ENCODE data around the gene CABLES1. TPM values are rescaled to one million over a fixed set of nuclear protein-coding genes. Genes with fewer than 3 reads are reported as not detected.
A peak's percentile ranks its signal among the peaks of the same experiment; 100 is the strongest.

CABLES1 gene
- total RNA-seq, 4 donors from 2014 or later: 4.0 to 24.0 (median 10.2) TPM

DNA sequence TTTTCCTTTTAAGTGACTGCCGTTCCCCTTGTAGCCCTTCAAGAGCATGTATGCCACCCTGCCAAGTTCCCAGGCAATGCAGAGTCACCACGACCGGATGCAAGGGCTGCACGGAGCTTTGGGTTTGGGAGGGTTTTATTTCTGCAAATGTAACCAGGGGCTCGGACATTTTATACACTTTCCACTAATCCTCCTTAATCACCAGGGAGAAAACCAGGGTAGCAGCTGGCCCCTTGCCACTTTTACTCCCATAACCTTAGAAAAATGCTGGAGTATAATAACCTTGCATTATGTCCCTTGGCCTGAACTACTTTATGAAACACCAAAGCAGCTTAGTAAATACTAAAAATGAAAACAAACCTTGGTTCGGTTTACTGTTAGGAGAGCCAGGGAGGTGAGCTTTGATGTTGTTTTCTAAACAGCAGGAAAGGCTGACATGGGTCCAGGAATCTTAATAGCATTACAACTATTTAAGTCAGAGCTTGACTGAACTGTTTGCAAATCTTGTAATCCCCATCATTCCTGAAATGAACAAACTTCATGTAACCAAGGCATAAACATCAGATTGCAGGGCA is 165.0 kb downstream of the CABLES1 start:
- Histone ChIP-seq H3K4me1 (peaks cover 0 to 10% (median 0%) of the 10 kb centered on the region in 3 donors), H3K27me3 (no peaks in the 10 kb centered on the region), H3K9me3 (no peaks in the 10 kb centered on the region), H3K36me3 (peaks cover 0 to 13% of the 10 kb centered on the region in 2 donors), H3K4me3 (no peak overlapping the region), H3K27ac (no peak overlapping the region)
- TF ChIP-seq EP300 (IDR thresholded peaks at IDR 0.05) (no peak), POLR2AphosphoS5 (IDR thresholded peaks at IDR 0.05) (peak; percentile 73), POLR2A (IDR thresholded peaks at IDR 0.05) (no peak)
- TF ChIP-seq, protein P1, sequence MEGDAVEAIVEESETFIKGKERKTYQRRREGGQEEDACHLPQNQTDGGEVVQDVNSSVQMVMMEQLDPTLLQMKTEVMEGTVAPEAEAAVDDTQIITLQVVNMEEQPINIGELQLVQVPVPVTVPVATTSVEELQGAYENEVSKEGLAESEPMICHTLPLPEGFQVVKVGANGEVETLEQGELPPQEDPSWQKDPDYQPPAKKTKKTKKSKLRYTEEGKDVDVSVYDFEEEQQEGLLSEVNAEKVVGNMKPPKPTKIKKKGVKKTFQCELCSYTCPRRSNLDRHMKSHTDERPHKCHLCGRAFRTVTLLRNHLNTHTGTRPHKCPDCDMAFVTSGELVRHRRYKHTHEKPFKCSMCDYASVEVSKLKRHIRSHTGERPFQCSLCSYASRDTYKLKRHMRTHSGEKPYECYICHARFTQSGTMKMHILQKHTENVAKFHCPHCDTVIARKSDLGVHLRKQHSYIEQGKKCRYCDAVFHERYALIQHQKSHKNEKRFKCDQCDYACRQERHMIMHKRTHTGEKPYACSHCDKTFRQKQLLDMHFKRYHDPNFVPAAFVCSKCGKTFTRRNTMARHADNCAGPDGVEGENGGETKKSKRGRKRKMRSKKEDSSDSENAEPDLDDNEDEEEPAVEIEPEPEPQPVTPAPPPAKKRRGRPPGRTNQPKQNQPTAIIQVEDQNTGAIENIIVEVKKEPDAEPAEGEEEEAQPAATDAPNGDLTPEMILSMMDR (IDR thresholded peaks at IDR 0.05): no peak
- 66 to 79% methylated on average over 2 to 5 of the region's 6 CpGs for WGBS, 2 donors (ENCODE audit: low coverage in 1 of 2)
- no peak for ATAC-seq

DNA sequence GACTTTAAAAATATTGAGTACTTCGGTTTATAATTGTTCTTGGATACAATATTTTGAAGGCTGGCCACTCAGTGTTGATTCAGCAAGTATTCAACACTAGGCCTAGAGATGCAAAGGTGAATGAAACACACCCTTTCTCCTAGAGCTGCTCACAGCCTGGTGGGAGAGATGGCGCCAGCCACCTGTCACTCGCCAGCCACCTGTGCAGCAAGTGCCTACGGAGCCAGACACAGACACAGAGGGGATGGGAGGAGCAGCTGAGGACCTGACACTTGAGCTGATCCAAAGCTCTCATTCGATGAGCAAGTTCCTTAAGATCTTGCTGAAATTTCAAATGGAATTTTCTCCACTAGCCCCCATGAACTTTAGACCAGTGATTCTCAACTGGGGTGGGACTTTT is 166.7 kb downstream of the CABLES1 start:
- TF ChIP-seq, protein P1 (IDR thresholded peaks at IDR 0.05): no peak
- TF ChIP-seq EP300 (IDR thresholded peaks at IDR 0.05): no peak
- no peak for TF ChIP-seq POLR2A (IDR thresholded peaks at IDR 0.05)
- no peak for TF ChIP-seq POLR2AphosphoS5 (IDR thresholded peaks at IDR 0.05)
- Histone ChIP-seq H3K9me3 (no peaks in the 10 kb centered on the region), H3K27ac (no peak overlapping the region), H3K4me3 (no peak overlapping the region), H3K36me3 (peaks cover 0 to 11% of the 10 kb centered on the region in 2 donors), H3K4me1 (peaks cover 0 to 10% (median 0%) of the 10 kb centered on the region in 3 donors), H3K27me3 (no peaks in the 10 kb centered on the region)
- ATAC-seq: no peak
- 96 to 100% methylated on average over 2 to 4 of the region's 5 CpGs for WGBS, 2 donors (ENCODE audit: low coverage in 1 of 2)

DNA sequence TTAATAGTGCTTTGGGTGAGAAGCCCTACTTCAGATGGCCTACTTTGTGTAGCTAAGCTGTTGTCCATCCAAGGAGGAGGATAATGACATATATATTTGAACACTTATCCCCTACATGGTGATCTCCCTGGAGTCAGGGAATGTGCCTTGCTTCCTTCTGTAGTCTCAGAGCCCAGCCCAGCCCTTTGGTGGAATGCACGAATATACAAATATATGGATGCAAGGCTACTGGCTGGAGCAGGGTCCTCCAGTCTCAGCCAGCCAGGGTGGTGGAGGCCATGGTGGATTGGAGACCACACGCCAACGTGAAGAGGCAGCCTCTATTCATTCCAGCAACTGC is 167.2 kb downstream of the CABLES1 start:
- H3K4me3 ChIP-seq: no peak overlapping the region
- peaks cover 0 to 6% of the 10 kb centered on the region in 2 donors for H3K36me3 ChIP-seq
- WGBS, 2 donors (ENCODE audit: low coverage in 1 of 2): no CpG with 5 or more reads among the region's 3 CpGs
- TF ChIP-seq, protein P1 (IDR thresholded peaks at IDR 0.05): no peak
- no peak for TF ChIP-seq POLR2A (IDR thresholded peaks at IDR 0.05)
- no peak for TF ChIP-seq EP300 (IDR thresholded peaks at IDR 0.05)
- TF ChIP-seq POLR2AphosphoS5 (IDR thresholded peaks at IDR 0.05): no peak
- no peaks in the 10 kb centered on the region for H3K27me3 ChIP-seq
- peaks cover 0 to 10% (median 0%) of the 10 kb centered on the region in 3 donors for H3K4me1 ChIP-seq
- no peak for ATAC-seq
- H3K9me3 ChIP-seq: no peaks in the 10 kb centered on the region
- no peak overlapping the region for H3K27ac ChIP-seq

DNA sequence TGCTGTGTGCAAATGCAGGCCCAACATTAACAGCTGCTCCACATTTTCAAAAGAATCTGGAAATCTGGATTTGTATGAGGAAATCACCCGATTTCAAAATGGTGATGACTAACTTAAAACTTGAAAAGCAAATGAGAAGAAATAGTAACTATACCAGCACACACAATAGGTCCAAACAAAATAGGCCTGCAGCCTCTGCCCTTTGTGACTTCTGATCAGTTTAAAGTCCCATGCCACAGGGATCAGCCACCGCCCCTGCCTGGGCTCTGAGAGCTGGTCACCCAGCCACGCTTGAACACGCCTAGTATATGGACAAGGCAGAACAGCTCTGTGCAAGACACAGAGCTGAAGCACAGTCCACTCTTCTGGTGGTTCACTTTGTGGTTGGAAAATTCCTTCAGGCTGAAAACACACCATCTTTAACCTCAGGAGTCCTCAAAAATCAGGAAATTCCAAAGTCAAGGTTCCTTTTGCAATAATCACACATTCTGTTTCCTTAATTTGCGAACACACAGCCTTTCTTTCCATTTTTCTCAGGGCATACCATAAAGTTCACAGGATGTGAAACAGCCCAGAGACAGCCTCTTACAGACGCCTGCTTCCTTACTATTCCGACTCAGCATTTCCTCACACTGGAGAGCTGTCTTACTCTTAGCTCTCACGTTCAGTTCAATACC is 167.7 kb downstream of the CABLES1 start:
- H3K4me3 ChIP-seq: no peak overlapping the region
- H3K9me3 ChIP-seq: no peaks in the 10 kb centered on the region
- ATAC-seq: peak; percentile 11
- no peak for TF ChIP-seq EP300 (IDR thresholded peaks at IDR 0.05)
- H3K27me3 ChIP-seq: no peaks in the 10 kb centered on the region
- peaks cover 0 to 1% of the 10 kb centered on the region in 2 donors for H3K36me3 ChIP-seq
- WGBS, 2 donors (ENCODE audit: low coverage in 1 of 2): 81 to 93% methylated on average over 4 to 8 of the region's 8 CpGs
- H3K4me1 ChIP-seq: peaks cover 0 to 10% (median 0%) of the 10 kb centered on the region in 3 donors
- no peak overlapping the region for H3K27ac ChIP-seq

DNA sequence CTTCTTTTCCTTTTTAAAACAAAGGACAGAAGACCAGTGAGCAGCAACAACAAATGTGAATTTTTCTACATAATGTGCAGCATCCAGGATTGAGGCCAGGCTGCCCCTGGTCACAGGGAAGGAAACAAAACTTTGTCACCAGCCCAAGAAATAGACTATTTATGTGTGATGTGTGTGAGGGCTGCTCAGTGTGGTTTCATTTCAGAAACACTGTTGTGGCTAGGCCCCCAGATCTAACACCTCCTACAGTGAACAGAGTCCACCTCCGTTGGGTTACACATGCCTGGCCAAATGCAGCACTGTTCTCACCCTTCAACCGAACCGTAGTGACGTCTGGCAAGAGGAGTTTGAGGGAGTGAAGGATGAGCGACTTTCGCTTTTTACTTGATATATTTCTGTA is 171.5 kb downstream of the CABLES1 start:
- ATAC-seq: no peak
- Histone ChIP-seq H3K36me3 (no peaks in the 10 kb centered on the region), H3K27ac (no peak overlapping the region), H3K9me3 (no peaks in the 10 kb centered on the region), H3K4me3 (no peak overlapping the region), H3K27me3 (no peaks in the 10 kb centered on the region), H3K4me1 (peaks cover 0 to 5% (median 0%) of the 10 kb centered on the region in 3 donors)
- 62 to 82% methylated on average over 3 to 6 of the region's 6 CpGs for WGBS, 2 donors (ENCODE audit: low coverage in 1 of 2)
- TF ChIP-seq POLR2A (IDR thresholded peaks at IDR 0.05): no peak
- TF ChIP-seq, protein P1 (IDR thresholded peaks at IDR 0.05): no peak
- TF ChIP-seq EP300 (IDR thresholded peaks at IDR 0.05): no peak
- no peak for TF ChIP-seq POLR2AphosphoS5 (IDR thresholded peaks at IDR 0.05)

Data from gastroesophageal sphincter (tissue), 4 donors.